ENCODE results near the gene TTC34.

- TF ChIP-seq CTCF (conservative IDR thresholded peaks at IDR 0.05; ENCODE audit: low read depth, low read length) (no peak), POLR2A (IDR thresholded peaks at IDR 0.05; ENCODE audit: low read depth, low read length) (no peak), RFX5 (IDR thresholded peaks at IDR 0.05; ENCODE audit: low read depth, low read length) (no peak), RCOR1 (IDR thresholded peaks at IDR 0.05; ENCODE audit: insufficient replicate concordance, low read length) (no peak), NFE2L2 (IDR thresholded peaks at IDR 0.05; ENCODE audit: low read depth, low read length) (no peak), FOS (IDR thresholded peaks at IDR 0.05; ENCODE audit: low read depth, low read length) (no peak), USF2 (IDR thresholded peaks at IDR 0.05; ENCODE audit: low read depth, low read length) (no peak), ELK1 (IDR thresholded peaks at IDR 0.05; ENCODE audit: borderline replicate concordance, low read depth, low read length) (no peak)
These were observed 10.3 kb downstream of the TTC34 start for GRCh38 chr1:2791027-2791760.
